NCI-H345 (cell line): ENCODE measurements around the gene MNT.
A peak's percentile ranks its signal among the peaks of the same experiment; 100 is the strongest.
"Not testable (repeated sequence)": the region's sequence is repeated elsewhere in the genome, so short reads cannot be mapped to it uniquely, and the experiment has no call there.

Experiments
- DNase-seq: peaks from one replicate; lab custom pipeline; 2025; lab: John Stamatoyannopoulos, UW

MNT gene

GRCh38 chr17:2400877-2401425 lies at the start of gene MNT:
Gene MNT, minus strand, starts transcription at chr17:2401060. Its CDS starts 348 bp downstream, at chr17:2400712.
- peak; percentile 93 for DNase-seq

- no peak for DNase-seq
Measured at GRCh38 chr17:2450016-2450650, 49.3 kb upstream of the MNT start.

- no peak for DNase-seq
Measured at GRCh38 chr17:2449486-2449885, 48.6 kb upstream of the MNT start.

GRCh38 chr17:2447479-2447878 lies 46.6 kb upstream of the MNT start:
- DNase-seq, result not testable (repeated sequence)

GRCh38 chr17:2445638-2446037 lies 44.8 kb upstream of the MNT start:
- DNase-seq, result no peak

- DNase-seq, result no peak
Measured at GRCh38 chr17:2444382-2444781, 43.5 kb upstream of the MNT start.

- DNase-seq, result no peak
Measured at GRCh38 chr17:2442166-2442565, 41.3 kb upstream of the MNT start.

- no peak for DNase-seq
Measured at GRCh38 chr17:2440930-2441329, 40.1 kb upstream of the MNT start.

GRCh38 chr17:2439997-2440396 lies 39.1 kb upstream of the MNT start:
- DNase-seq, result not testable (repeated sequence)

- DNase-seq, result no peak
Measured at GRCh38 chr17:2438823-2439222, 38.0 kb upstream of the MNT start.

- DNase-seq, result peak; percentile 89
Measured at GRCh38 chr17:2436316-2436905, 35.6 kb upstream of the MNT start.

GRCh38 chr17:2435862-2436261 lies 35.0 kb upstream of the MNT start:
- DNase-seq, result peak; percentile 93

GRCh38 chr17:2435181-2435741 lies 34.4 kb upstream of the MNT start:
- peak; percentile 84 for DNase-seq

GRCh38 chr17:2433696-2434095 lies 32.8 kb upstream of the MNT start:
- no peak for DNase-seq

- DNase-seq, result no peak
Measured at GRCh38 chr17:2427910-2428309, 27.1 kb upstream of the MNT start.

GRCh38 chr17:2427215-2427614 lies 26.4 kb upstream of the MNT start:
- no peak for DNase-seq

GRCh38 chr17:2423271-2423670 lies 22.4 kb upstream of the MNT start:
- DNase-seq, result no peak

- peak; percentile 8 for DNase-seq
Measured at GRCh38 chr17:2421315-2422147, 20.7 kb upstream of the MNT start.

GRCh38 chr17:2420176-2420575 lies 19.3 kb upstream of the MNT start:
- DNase-seq, result no peak

GRCh38 chr17:2419486-2419885 lies 18.6 kb upstream of the MNT start:
- DNase-seq, result no peak

GRCh38 chr17:2418572-2418971 lies 17.7 kb upstream of the MNT start:
- DNase-seq, result no peak

- DNase-seq, result peak; percentile 63
Measured at GRCh38 chr17:2416010-2416734, 15.3 kb upstream of the MNT start.
